Hepatocyte (in vitro differentiated cells): ENCODE measurements around the gene PSMA3.

ENCODE experiments used
- CTCF ChIP-seq: fragments of 200-600 bp; sonication (generic); IDR thresholded peaks from 2 replicates; pipeline ENCODE4 v1.5.1; 2016; ENCODE audit warnings: antibody characterized with exemption, mild to moderate bottlenecking; ENCODE audit not compliant: poor library complexity
- EZH2 ChIP-seq: fragments of 200-600 bp; sonication (generic); IDR thresholded peaks from 2 replicates; pipeline ENCODE4 v1.6.1; 2016; ENCODE audit warnings: antibody characterized with exemption, mild to moderate bottlenecking, borderline replicate concordance

GRCh38 chr14:58288106-58288792 lies 43.6 kb downstream of the PSMA3 start:
- TF ChIP-seq CTCF (no peak), EZH2 (no peak)
